Measurements from ENCODE around the gene ZNRD2. TPM values are rescaled to one million over a fixed set of nuclear protein-coding genes. Genes with fewer than 3 reads are reported as not detected.
"Not testable (repeated sequence)": the region's sequence is repeated elsewhere in the genome, so short reads cannot be mapped to it uniquely, and the experiment has no call there.

ZNRD2 gene
- total RNA-seq: 10 to 100 TPM; 41.9 to 62.9 (median 50.6) TPM

- whole genome bisulfite sequencing, 2 donors: 1% methylated on average over 32 to 50 of the region's 89 CpGs
- TF ChIP-seq CTCF (IDR thresholded peaks at IDR 0.05) (no peak), POLR2A (IDR thresholded peaks at IDR 0.05) (no peak)
- DNase-seq (ENCODE audit: low spot score in 2 of 2): peak; percentile 95 to 99
- H3K4me3 ChIP-seq (ENCODE audit: low read depth, poor library complexity, severe bottlenecking): peak within 1 kb of the TSS; percentile 80
- intact Hi-C loops (cut with DNase I; ENCODE audit: low total_unique reads): no loop called here
Measured at GRCh38 chr11:65569973-65570918, at the start of gene ZNRD2. ZNRD2 (plus strand) TSS chr11:65570477; CDS start chr11:65570492, 15 bp downstream.

GRCh38 chr11:65521777-65522521 lies 48.3 kb upstream of the ZNRD2 start:
- DNase-seq (ENCODE audit: low spot score in 2 of 2); intact Hi-C loops (cut with DNase I; ENCODE audit: low total_unique reads); H3K4me3 ChIP-seq (ENCODE audit: low read depth, poor library complexity, severe bottlenecking): not testable (repeated sequence)
- WGBS, 2 donors: 83% methylated on average over 20 of the region's 20 CpGs

GRCh38 chr11:65522718-65523630 lies 47.3 kb upstream of the ZNRD2 start:
- DNase-seq (ENCODE audit: low spot score in 2 of 2); intact Hi-C loops (cut with DNase I; ENCODE audit: low total_unique reads); H3K4me3 ChIP-seq (ENCODE audit: low read depth, poor library complexity, severe bottlenecking): not testable (repeated sequence)
- 83 to 84% methylated on average over 18 of the region's 18 CpGs for WGBS, 2 donors

GRCh38 chr11:65523631-65523968 lies 46.7 kb upstream of the ZNRD2 start:
- WGBS, 2 donors: 84 to 97% methylated on average over 7 of the region's 7 CpGs
- DNase-seq (ENCODE audit: low spot score in 2 of 2); H3K4me3 ChIP-seq (ENCODE audit: low read depth, poor library complexity, severe bottlenecking); intact Hi-C loops (cut with DNase I; ENCODE audit: low total_unique reads): not testable (repeated sequence)

GRCh38 chr11:65524014-65524740 lies 46.1 kb upstream of the ZNRD2 start:
- H3K4me3 ChIP-seq (ENCODE audit: low read depth, poor library complexity, severe bottlenecking): no peak overlapping the region
- TF ChIP-seq CTCF (IDR thresholded peaks at IDR 0.05) (no peak), POLR2A (IDR thresholded peaks at IDR 0.05) (no peak)
- no peak for DNase-seq (ENCODE audit: low spot score in 2 of 2)
- intact Hi-C loops (cut with DNase I; ENCODE audit: low total_unique reads): no loop called here
- 26 to 33% methylated on average over 12 of the region's 12 CpGs for WGBS, 2 donors

GRCh38 chr11:65524741-65525545 lies 45.3 kb upstream of the ZNRD2 start, which contains the start of gene SCYL1:
SCYL1 (plus strand) TSS chr11:65525083; CDS start chr11:65525154, 71 bp downstream.
- TF ChIP-seq CTCF (IDR thresholded peaks at IDR 0.05) (no peak), POLR2A (IDR thresholded peaks at IDR 0.05) (peak in 1 of 2 donors; percentile 16)
- WGBS, 2 donors: 1 to 2% methylated on average over 15 to 26 of the region's 82 CpGs
- peak; percentile 66 to 95 for DNase-seq (ENCODE audit: low spot score in 2 of 2)
- peak within 1 kb of the TSS; percentile 96 for H3K4me3 ChIP-seq (ENCODE audit: low read depth, poor library complexity, severe bottlenecking)
- intact Hi-C loops (cut with DNase I; ENCODE audit: low total_unique reads): no loop called here
